ENCODE measurements around the gene AOPEP. TPM values are rescaled to one million over a fixed set of nuclear protein-coding genes. Genes with fewer than 3 reads are reported as not detected.

AOPEP gene
- total and polyA plus RNA-seq, 9 of the 15 experiments (the other 6 are each of a cell fraction or from before 2014, with no cell fraction given): 4.5 to 19.3 (median 13.5) TPM

DNA sequence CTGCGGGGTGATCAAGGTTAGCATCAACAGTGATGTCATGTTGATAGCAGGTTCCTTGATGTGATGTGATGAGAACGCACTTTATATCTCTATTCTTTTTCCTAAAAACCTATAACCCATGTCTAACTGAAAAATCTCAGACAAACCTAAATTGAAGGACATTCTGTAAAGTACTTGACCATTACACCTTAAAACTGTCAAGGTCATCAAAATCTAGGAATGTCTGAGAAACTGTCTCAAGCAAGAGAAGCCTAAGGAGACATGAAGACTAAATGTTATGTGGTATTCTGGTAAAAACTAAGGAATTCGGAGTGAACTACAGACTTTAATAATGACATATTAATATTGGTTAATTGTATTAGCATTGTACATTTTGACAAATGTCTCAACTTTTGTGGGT, 170.0 kb downstream of the AOPEP start:
- POLR2A ChIA-PET: interaction anchor here (1.0 kb wide), 1 partner anchor 12 kb away, joined by 3 read pairs; no protein-coding TSS in a partner anchor
- no peak for FAIRE-seq
- Histone ChIP-seq H3K36me3 (ENCODE audit: control insufficient read depth, insufficient read depth, low read length) (no peaks in the 10 kb centered on the region), H3K9ac (ENCODE audit: insufficient read depth in 1 of 2, low read depth in 2 of 2, low read length in 2 of 2) (no peak overlapping the region), H3K4me3 (no peak overlapping the region), H3K9me3 (replicated peaks; ENCODE audit: control insufficient read depth, insufficient read depth, low read depth, low read length) (no peaks in the 10 kb centered on the region), H2AFZ (ENCODE audit: low read depth, low read length) (no peak overlapping the region), H3K4me2 (ENCODE audit: insufficient read depth, low read length) (no peak overlapping the region), H4K20me1 (replicated peaks; ENCODE audit: control insufficient read depth, insufficient read depth, low read length) (no peaks in the 10 kb centered on the region), H3K79me2 (ENCODE audit: control insufficient read depth, insufficient read depth, low read length) (no peaks in the 10 kb centered on the region), H3K27ac (ENCODE audit: extremely low read depth, low read depth, low read length) (no peak overlapping the region), H3K9me1 (ENCODE audit: control insufficient read depth, insufficient read depth, low read length) (no peaks in the 10 kb centered on the region), H3K4me1 (replicated peaks in 1 of 2; ENCODE audit: control insufficient read depth in 2 of 2, insufficient read depth in 2 of 2, low read length in 2 of 2) (no peaks in the 10 kb centered on the region), H3K27me3 (ENCODE audit: control insufficient read depth in 2 of 2, insufficient read depth in 2 of 2, low read length in 2 of 2) (no peaks in the 10 kb centered on the region)
- no peak for ATAC-seq
- intact Hi-C loops (cut with micrococcal nuclease): no loop called here
- in situ Hi-C loops (cut with MboI): no loop called here
- CTCF ChIA-PET (ENCODE audit: low intra/inter-chr PET ratio): no interaction called here
- no peak for DNase-seq (ENCODE audit: extremely low read depth in 1 of 4, low spot score in 3 of 4)
- no TSS peak for BruUV-seq (replicated peaks)
- WGBS (ENCODE audit: insufficient coverage, low coverage, missing lambda C conversion rate): 30% methylated on average over 3 of the region's 3 CpGs
- no peak for TF ChIP-seq ETV5 (CRISPR knock-in tag; IDR thresholded peaks at IDR 0.05; ENCODE audit: low read depth)
- peak; percentile 30; the same call in 1 of the 2 replicates for TF ChIP-seq MAFK (IDR thresholded peaks at IDR 0.05; ENCODE audit: low read length)
- TF ChIP-seq KDM2B (CRISPR knock-in tag; IDR thresholded peaks at IDR 0.05): no peak
- TF ChIP-seq, protein P1, sequence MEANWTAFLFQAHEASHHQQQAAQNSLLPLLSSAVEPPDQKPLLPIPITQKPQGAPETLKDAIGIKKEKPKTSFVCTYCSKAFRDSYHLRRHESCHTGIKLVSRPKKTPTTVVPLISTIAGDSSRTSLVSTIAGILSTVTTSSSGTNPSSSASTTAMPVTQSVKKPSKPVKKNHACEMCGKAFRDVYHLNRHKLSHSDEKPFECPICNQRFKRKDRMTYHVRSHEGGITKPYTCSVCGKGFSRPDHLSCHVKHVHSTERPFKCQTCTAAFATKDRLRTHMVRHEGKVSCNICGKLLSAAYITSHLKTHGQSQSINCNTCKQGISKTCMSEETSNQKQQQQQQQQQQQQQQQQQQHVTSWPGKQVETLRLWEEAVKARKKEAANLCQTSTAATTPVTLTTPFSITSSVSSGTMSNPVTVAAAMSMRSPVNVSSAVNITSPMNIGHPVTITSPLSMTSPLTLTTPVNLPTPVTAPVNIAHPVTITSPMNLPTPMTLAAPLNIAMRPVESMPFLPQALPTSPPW (CRISPR knock-in tag; IDR thresholded peaks at IDR 0.05): no peak
- TF ChIP-seq PPARD (CRISPR knock-in tag; IDR thresholded peaks at IDR 0.05): no peak
- TF ChIP-seq SOX6 (IDR thresholded peaks at IDR 0.05): no peak
- TF ChIP-seq, protein P2, sequence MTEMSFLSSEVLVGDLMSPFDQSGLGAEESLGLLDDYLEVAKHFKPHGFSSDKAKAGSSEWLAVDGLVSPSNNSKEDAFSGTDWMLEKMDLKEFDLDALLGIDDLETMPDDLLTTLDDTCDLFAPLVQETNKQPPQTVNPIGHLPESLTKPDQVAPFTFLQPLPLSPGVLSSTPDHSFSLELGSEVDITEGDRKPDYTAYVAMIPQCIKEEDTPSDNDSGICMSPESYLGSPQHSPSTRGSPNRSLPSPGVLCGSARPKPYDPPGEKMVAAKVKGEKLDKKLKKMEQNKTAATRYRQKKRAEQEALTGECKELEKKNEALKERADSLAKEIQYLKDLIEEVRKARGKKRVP (CRISPR knock-in tag; IDR thresholded peaks at IDR 0.05): no peak
- no peak for TF ChIP-seq KLF13 (tag; IDR thresholded peaks at IDR 0.05; ENCODE audit: borderline replicate concordance, low read depth)
- no peak for TF ChIP-seq DIDO1 (tag; IDR thresholded peaks at IDR 0.05; ENCODE audit: low read depth)
- TF ChIP-seq, protein P3, sequence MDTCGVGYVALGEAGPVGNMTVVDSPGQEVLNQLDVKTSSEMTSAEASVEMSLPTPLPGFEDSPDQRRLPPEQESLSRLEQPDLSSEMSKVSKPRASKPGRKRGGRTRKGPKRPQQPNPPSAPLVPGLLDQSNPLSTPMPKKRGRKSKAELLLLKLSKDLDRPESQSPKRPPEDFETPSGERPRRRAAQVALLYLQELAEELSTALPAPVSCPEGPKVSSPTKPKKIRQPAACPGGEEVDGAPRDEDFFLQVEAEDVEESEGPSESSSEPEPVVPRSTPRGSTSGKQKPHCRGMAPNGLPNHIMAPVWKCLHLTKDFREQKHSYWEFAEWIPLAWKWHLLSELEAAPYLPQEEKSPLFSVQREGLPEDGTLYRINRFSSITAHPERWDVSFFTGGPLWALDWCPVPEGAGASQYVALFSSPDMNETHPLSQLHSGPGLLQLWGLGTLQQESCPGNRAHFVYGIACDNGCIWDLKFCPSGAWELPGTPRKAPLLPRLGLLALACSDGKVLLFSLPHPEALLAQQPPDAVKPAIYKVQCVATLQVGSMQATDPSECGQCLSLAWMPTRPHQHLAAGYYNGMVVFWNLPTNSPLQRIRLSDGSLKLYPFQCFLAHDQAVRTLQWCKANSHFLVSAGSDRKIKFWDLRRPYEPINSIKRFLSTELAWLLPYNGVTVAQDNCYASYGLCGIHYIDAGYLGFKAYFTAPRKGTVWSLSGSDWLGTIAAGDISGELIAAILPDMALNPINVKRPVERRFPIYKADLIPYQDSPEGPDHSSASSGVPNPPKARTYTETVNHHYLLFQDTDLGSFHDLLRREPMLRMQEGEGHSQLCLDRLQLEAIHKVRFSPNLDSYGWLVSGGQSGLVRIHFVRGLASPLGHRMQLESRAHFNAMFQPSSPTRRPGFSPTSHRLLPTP (IDR thresholded peaks at IDR 0.05; ENCODE audit: borderline replicate concordance, extremely low read depth, insufficient read length): no peak
- TF ChIP-seq GABPA (tag; conservative IDR thresholded peaks at IDR 0.05; ENCODE audit: low read depth): no peak
- TF ChIP-seq, protein P4, sequence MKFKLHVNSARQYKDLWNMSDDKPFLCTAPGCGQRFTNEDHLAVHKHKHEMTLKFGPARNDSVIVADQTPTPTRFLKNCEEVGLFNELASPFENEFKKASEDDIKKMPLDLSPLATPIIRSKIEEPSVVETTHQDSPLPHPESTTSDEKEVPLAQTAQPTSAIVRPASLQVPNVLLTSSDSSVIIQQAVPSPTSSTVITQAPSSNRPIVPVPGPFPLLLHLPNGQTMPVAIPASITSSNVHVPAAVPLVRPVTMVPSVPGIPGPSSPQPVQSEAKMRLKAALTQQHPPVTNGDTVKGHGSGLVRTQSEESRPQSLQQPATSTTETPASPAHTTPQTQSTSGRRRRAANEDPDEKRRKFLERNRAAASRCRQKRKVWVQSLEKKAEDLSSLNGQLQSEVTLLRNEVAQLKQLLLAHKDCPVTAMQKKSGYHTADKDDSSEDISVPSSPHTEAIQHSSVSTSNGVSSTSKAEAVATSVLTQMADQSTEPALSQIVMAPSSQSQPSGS (CRISPR knock-in tag; IDR thresholded peaks at IDR 0.05): no peak
- TF ChIP-seq LCOR (CRISPR knock-in tag; IDR thresholded peaks at IDR 0.05): no peak
- TF ChIP-seq, protein P5, sequence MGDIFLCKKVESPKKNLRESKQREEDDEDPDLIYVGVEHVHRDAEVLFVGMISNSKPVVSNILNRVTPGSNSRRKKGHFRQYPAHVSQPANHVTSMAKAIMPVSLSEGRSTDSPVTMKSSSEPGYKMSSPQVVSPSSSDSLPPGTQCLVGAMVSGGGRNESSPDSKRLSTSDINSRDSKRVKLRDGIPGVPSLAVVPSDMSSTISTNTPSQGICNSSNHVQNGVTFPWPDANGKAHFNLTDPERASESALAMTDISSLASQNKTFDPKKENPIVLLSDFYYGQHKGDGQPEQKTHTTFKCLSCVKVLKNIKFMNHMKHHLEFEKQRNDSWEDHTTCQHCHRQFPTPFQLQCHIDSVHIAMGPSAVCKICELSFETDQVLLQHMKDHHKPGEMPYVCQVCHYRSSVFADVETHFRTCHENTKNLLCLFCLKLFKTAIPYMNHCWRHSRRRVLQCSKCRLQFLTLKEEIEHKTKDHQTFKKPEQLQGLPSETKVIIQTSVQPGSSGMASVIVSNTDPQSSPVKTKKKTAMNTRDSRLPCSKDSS (IDR thresholded peaks at IDR 0.05; ENCODE audit: low read depth, partially characterized antibody): no peak
- TF ChIP-seq HLTF (IDR thresholded peaks at IDR 0.05): no peak

All from K562 (cell line).